Heart left ventricle (tissue), 16 donors: Measurements from ENCODE around the gene RIMS4. TPM values are rescaled to one million over a fixed set of nuclear protein-coding genes. Genes with fewer than 3 reads are reported as not detected.

Experiments
- ATAC-seq, 4 donors: fragments of 200-7000 bp; cut with Tn5 transposase; one replicate each; pipeline ENCODE4 v1.9.1; 2020 to 2022; ENCODE audit warnings: moderate library complexity in 4 of 4, mild to moderate bottlenecking in 3 of 4, moderate number of reproducible peaks in 1 of 4
- DNase-seq, 5 donors: peaks; one replicate each; pipeline ENCODE4 v3.0.0-alpha.2; 2020
- H3K27ac ChIP-seq, 12 donors: fragments of 200-600 bp; sonication (generic) in 4 of 12; one replicate each; pipeline versions ENCODE4 v1.5.0 to v1.8.0; 2016 to 2022; ENCODE audit warnings: mild to moderate bottlenecking in 2 of 12
- H3K27me3 ChIP-seq, 9 donors: fragments of 200-600 bp; sonication (generic) in 2 of 9; one replicate each; pipeline versions ENCODE4 v1.5.1 to v1.8.0; 2016 to 2022; ENCODE audit warnings: mild to moderate bottlenecking in 3 of 9
- H3K36me3 ChIP-seq, 9 donors: fragments of 200-600 bp; sonication (generic) in 2 of 9; one replicate each; pipeline versions ENCODE4 v1.5.0 to v1.8.0; 2018 to 2022; ENCODE audit warnings: mild to moderate bottlenecking in 2 of 9
- H3K4me1 ChIP-seq, 12 donors: fragments of 200-600 bp; sonication (generic) in 4 of 12; one replicate each; pipeline versions ENCODE4 v1.5.0 to v1.8.0; 2016 to 2022; ENCODE audit warnings: mild to moderate bottlenecking in 3 of 12
- H3K4me3 ChIP-seq, 12 donors: fragments of 200-600 bp; sonication (generic) in 4 of 12; one replicate each; pipeline versions ENCODE4 v1.5.0 to v1.8.0; 2017 to 2022; ENCODE audit warnings: mild to moderate bottlenecking in 9 of 12, moderate library complexity in 4 of 12
- H3K9me3 ChIP-seq, 12 donors: fragments of 200-600 bp; sonication (generic) in 4 of 12; one replicate each; pipeline versions ENCODE4 v1.5.0 to v1.8.0; 2016 to 2022; ENCODE audit warnings: mild to moderate bottlenecking in 1 of 12
- POLR2A ChIP-seq, 2 donors: fragments of 450-650 bp; IDR thresholded peaks; one replicate each; pipeline ENCODE4 v1.6.1; 2017; ENCODE audit warnings: antibody characterized with exemption in 2 of 2, mild to moderate bottlenecking in 2 of 2, moderate library complexity in 2 of 2
- WGBS, 4 donors: extraction: QIAGEN DNeasy Blood & Tissue Kit in 2 of 4; methylation state at CpG; one replicate each; pipeline versions ENCODE4 v1.1.5 to v1.1.7; 2013 to 2018; 5-methylcytosine and 5-hydroxymethylcytosine counted together
- intact Hi-C, 10 donors: fragments of 100-400 bp; cut with DNase I; formaldehyde crosslinking; loops; one replicate each; pipeline versions ENCODE4 v1.11.1 to v1.14.2; 2022
- polyA plus RNA-seq, 2 donors: library from polyadenylated mRNA; stranded (reverse); fragments of 200-250 nt; gene quantifications; one replicate each; pipeline ENCODE4 v1.2.3, GENCODE V29; 2013
- total RNA-seq, 9 donors: library from RNA; depleted of rRNA in 2 of 9; stranded (reverse); fragments of >200 nt in 2 of 9; fragmentation: NEBNext Ultra II Directional in 3 of 9; extraction: Animal tissue kit (Norgen Biotek cat#: 25700) in 3 of 9; gene quantifications; one replicate each; pipeline versions ENCODE4 v1.1.0 to v1.2.4, GENCODE V29; 2016 to 2023
- TF ChIP-seq, protein P1 (sequence below), 12 donors: fragments of 200-600 bp; sonication (generic) in 4 of 12; IDR thresholded peaks; one replicate each; pipeline versions ENCODE4 v1.5.0 to v1.8.0; 2018 to 2022; ENCODE audit warnings: antibody characterized with exemption in 12 of 12, mild to moderate bottlenecking in 5 of 12
- donor health status: ischemic (EF 13 %, LVEDD 7.1; RV severe dilation, severe dysfunction).
- donor health status: healthy with polysubstance abuse.
- donor health status: DM: no; HTN: yes; CAD: no.
- donor health status: DM: no; HTN: no; CAD: no.
- donor health status: ischemic (EF 25% LVEDD 6.9; RV normal size, moderate dysfunction).
- donor health status: ischemic (EF 25% LVEDD 5.7; RV mildly dilated, moderate dysfunction).
- donor health status: healthy.
- donor health status: DM: yes; HTN: yes; CAD: no.
- donor health status: ischemic (EF 35%, LVEDD 5.7; RV mildly dilated, moderate dysfunction).
- donor health status: nonischemic (EF 11% LVEDD 7.7; RV severe dilation, severe dysfunction).
- donor health status: DM: yes; HTN: yes; CAD: no.
- donor health status: PGD.
- donor health status: ischemic (EF 29% LVEDD 5.4; RV normal size, mild dysfunction).
- donor health status: nonischemic (EF 23%, LVEDD 6.1; RV moderate dilation, normal function).

RIMS4 gene
- total and polyA plus RNA-seq, 11 donors: 0.04 to 0.59 (median 0.11) TPM; not detected in 5

DNA sequence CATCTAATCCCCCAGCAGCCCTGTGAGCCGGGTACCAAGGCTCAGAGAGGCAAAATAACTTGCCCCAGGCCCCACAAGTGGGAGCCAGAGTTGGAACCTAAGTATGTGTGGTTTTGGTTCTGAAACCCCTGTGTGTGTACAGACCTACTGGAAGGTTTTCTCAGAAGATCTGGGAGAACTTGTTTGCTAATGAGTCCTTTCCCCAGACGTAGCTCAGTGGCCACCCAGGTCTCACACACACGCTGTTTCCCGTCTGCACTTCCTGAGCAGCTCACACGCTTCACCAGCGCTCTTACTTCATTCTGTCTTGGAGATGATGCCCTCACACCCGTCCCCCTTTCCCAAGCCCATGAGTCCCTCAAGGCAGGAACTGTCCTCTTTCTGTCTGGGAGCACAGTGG is 87.0 kb downstream of the RIMS4 start:
- WGBS, 4 donors: 66 to 82% (median 74%) methylated on average over 7 of the region's 7 CpGs
- intact Hi-C loops: no loop called here
- H3K36me3 ChIP-seq: no peaks in the 10 kb centered on the region
- no peak for ATAC-seq
- TF ChIP-seq, protein P1, sequence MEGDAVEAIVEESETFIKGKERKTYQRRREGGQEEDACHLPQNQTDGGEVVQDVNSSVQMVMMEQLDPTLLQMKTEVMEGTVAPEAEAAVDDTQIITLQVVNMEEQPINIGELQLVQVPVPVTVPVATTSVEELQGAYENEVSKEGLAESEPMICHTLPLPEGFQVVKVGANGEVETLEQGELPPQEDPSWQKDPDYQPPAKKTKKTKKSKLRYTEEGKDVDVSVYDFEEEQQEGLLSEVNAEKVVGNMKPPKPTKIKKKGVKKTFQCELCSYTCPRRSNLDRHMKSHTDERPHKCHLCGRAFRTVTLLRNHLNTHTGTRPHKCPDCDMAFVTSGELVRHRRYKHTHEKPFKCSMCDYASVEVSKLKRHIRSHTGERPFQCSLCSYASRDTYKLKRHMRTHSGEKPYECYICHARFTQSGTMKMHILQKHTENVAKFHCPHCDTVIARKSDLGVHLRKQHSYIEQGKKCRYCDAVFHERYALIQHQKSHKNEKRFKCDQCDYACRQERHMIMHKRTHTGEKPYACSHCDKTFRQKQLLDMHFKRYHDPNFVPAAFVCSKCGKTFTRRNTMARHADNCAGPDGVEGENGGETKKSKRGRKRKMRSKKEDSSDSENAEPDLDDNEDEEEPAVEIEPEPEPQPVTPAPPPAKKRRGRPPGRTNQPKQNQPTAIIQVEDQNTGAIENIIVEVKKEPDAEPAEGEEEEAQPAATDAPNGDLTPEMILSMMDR (IDR thresholded peaks at IDR 0.05): no peak
- no peak for TF ChIP-seq POLR2A (IDR thresholded peaks at IDR 0.05)
- peak in 1 of 5 donors; percentile 18 for DNase-seq
- H3K9me3 ChIP-seq: no peaks in the 10 kb centered on the region
- H3K27me3 ChIP-seq: no peaks in the 10 kb centered on the region
- no peak overlapping the region for H3K4me3 ChIP-seq
- H3K4me1 ChIP-seq: peaks cover 0 to 17% (median 3%) of the 10 kb centered on the region in 12 donors
- no peak overlapping the region for H3K27ac ChIP-seq

DNA sequence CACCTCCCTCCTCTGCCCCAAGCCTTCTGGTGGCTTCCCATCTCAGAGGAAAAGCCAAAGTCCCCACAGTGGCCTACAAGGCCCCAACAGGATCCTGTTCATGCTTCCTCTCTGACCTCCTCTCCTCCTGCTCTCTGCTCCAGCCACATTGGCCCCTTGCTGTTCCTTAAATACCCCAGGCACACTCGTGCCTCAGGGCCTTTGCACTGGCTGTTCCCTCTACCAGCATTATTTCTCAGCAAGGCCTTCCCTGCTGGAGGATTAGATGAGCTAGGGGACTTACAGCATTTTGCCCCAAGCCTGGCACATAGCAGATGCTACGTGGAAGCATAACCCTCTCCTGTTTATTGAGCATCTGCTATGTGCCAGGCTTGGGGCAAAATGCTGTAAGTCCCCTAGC is 87.4 kb downstream of the RIMS4 start:
- Histone ChIP-seq H3K4me1 (peaks cover 0 to 17% (median 3%) of the 10 kb centered on the region in 12 donors), H3K4me3 (no peak overlapping the region), H3K36me3 (no peaks in the 10 kb centered on the region), H3K9me3 (no peaks in the 10 kb centered on the region), H3K27ac (no peak overlapping the region), H3K27me3 (no peaks in the 10 kb centered on the region)
- no peak for TF ChIP-seq POLR2A (IDR thresholded peaks at IDR 0.05)
- TF ChIP-seq, protein P1 (IDR thresholded peaks at IDR 0.05): no peak
- 86 to 100% (median 88%) methylated on average over 2 of the region's 2 CpGs for WGBS, 4 donors
- intact Hi-C loops: no loop called here
- ATAC-seq (no peak), DNase-seq (peak in 1 of 5 donors; percentile 2)

DNA sequence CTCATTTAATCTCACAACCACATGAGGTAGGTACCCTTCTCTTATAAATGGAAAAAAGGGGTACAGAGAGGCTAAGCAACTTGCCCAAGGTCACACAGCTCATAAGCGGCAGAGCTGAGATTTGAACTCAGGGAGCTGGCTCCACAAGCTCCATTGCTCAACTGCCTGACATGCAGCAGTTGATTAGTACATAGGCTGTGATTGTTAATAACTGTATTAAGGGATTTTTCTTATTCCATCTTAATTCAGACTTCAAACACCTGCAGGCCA is 88.6 kb downstream of the RIMS4 start:
- 97 to 100% (median 99%) methylated on average over 1 of the region's 1 CpG for WGBS, 4 donors

DNA sequence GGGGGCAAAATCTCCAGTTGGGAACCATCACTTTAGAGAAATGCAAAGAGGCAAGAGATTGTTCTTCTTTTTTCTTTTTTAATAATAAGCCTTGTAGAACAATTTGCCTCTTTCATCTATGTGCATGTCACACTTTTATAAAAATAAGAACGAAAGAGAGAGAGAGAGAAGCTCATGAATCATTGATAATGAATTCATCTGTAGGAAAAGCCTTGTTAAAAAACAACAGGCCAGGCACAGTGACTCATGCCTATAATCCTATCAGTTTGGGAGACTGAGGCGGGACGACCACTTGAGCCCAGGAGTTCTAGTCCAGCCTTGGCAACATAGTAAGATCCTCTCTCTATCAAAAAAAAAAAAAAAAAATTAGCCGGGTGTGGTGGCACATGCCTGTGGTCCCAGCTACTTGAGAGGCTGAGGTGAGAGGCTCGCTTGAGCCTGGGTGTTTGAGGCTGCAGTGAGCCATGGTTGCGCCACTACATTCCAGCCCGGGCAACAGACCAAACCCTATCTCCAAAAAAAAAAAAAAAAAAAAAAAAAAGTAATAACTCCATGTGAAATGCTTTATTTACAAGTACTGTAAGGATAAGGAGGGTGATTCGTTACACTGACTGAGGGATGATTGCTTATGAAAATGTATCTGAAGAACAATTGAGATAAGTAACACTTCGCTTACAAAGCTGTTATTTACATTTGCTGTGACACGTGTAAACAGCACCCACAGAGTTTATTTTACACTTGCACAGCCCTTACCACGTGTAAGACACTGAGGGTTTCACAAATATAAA is 89.2 kb downstream of the RIMS4 start:
- no peaks in the 10 kb centered on the region for H3K36me3 ChIP-seq
- H3K4me3 ChIP-seq: no peak overlapping the region
- no peaks in the 10 kb centered on the region for H3K27me3 ChIP-seq
- peak in 2 of 5 donors; percentile 20 to 63 for DNase-seq
- TF ChIP-seq, protein P1 (IDR thresholded peaks at IDR 0.05): no peak
- TF ChIP-seq POLR2A (IDR thresholded peaks at IDR 0.05): no peak
- H3K9me3 ChIP-seq: no peaks in the 10 kb centered on the region
- WGBS, 4 donors: 59 to 62% (median 61%) methylated on average over 11 of the region's 11 CpGs
- intact Hi-C loops: no loop called here
- peak overlapping the region in 11 of 12 donors; percentile 33 to 71 (median 54) for H3K27ac ChIP-seq
- ATAC-seq: peak in 2 of 4 donors; percentile 42 to 64
- peaks cover 0 to 21% (median 6%) of the 10 kb centered on the region in 12 donors for H3K4me1 ChIP-seq

More for the DNA sequence above, 88.6 kb downstream of the RIMS4 start:
- TF ChIP-seq, protein P1 (IDR thresholded peaks at IDR 0.05): no peak
- no peak for TF ChIP-seq POLR2A (IDR thresholded peaks at IDR 0.05)
- H3K36me3 ChIP-seq: no peaks in the 10 kb centered on the region
- intact Hi-C loops: no loop called here
- no peaks in the 10 kb centered on the region for H3K9me3 ChIP-seq
- peak overlapping the region in 7 of 12 donors; percentile 9 to 71 (median 67) for H3K27ac ChIP-seq
- H3K4me3 ChIP-seq: no peak overlapping the region
- no peaks in the 10 kb centered on the region for H3K27me3 ChIP-seq
- ATAC-seq (no peak), DNase-seq (no peak)
- H3K4me1 ChIP-seq: peaks cover 0 to 17% (median 3%) of the 10 kb centered on the region in 12 donors
